IPS-20b (cell line): ENCODE data around the gene TATDN3.

Experiments
- H3K27ac ChIP-seq: one replicate; pipeline ENCODE4 v1.5.1; 2013; ENCODE audit warnings: low read length
- H3K27me3 ChIP-seq: 2 replicates; pipeline ENCODE4 v1.6.1; 2013; ENCODE audit warnings: mild to moderate bottlenecking, low read length, inconsistent platforms; ENCODE audit not compliant: insufficient read depth
- H3K36me3 ChIP-seq: 2 replicates; pipeline ENCODE4 v1.6.1; 2013; ENCODE audit warnings: low read depth, mild to moderate bottlenecking, inconsistent platforms, low read length, moderate library complexity; ENCODE audit not compliant: insufficient read depth
- H3K4me1 ChIP-seq: 2 replicates; pipeline ENCODE4 v1.6.1; 2013; ENCODE audit warnings: mild to moderate bottlenecking, control low read depth, inconsistent platforms, low read length, moderate library complexity; ENCODE audit not compliant: insufficient read depth
- H3K4me3 ChIP-seq: 2 replicates; pipeline ENCODE4 v1.5.1; 2013; ENCODE audit warnings: mild to moderate bottlenecking, low read length, inconsistent platforms
- H3K9ac ChIP-seq: 2 replicates; pipeline ENCODE4 v1.6.1; 2013; ENCODE audit warnings: low read depth, mild to moderate bottlenecking, inconsistent platforms, low read length, moderate library complexity
- H3K9me3 ChIP-seq: 2 replicates; pipeline ENCODE4 v1.6.1; 2013; ENCODE audit warnings: mild to moderate bottlenecking, low read depth, low read length, inconsistent platforms; ENCODE audit not compliant: insufficient read depth

Gene TATDN3

GRCh38 chr1:212780759-212781158 lies 10.9 kb upstream of the TATDN3 start:
- H3K9me3 ChIP-seq: peaks cover 5% of the 10 kb centered on the region
- H3K4me1 ChIP-seq: no peaks in the 10 kb centered on the region
- no peak overlapping the region for H3K9ac ChIP-seq
- no peaks in the 10 kb centered on the region for H3K27me3 ChIP-seq
- H3K36me3 ChIP-seq: peaks cover 73% of the 10 kb centered on the region
- H3K4me3 ChIP-seq: no peak overlapping the region
- no peak overlapping the region for H3K27ac ChIP-seq

GRCh38 chr1:212781225-212781624 lies 10.5 kb upstream of the TATDN3 start:
- H3K27ac ChIP-seq: no peak overlapping the region
- no peaks in the 10 kb centered on the region for H3K4me1 ChIP-seq
- H3K36me3 ChIP-seq: peaks cover 78% of the 10 kb centered on the region
- H3K9ac ChIP-seq: no peak overlapping the region
- no peaks in the 10 kb centered on the region for H3K27me3 ChIP-seq
- H3K4me3 ChIP-seq: no peak overlapping the region
- peaks cover 5% of the 10 kb centered on the region for H3K9me3 ChIP-seq

- Histone ChIP-seq H3K9ac (no peak overlapping the region), H3K36me3 (peaks cover 80% of the 10 kb centered on the region), H3K4me3 (no peak overlapping the region)
Observed at GRCh38 chr1:212782422-212783154, 9.1 kb upstream of the TATDN3 start.

GRCh38 chr1:212783976-212784375 lies 7.7 kb upstream of the TATDN3 start:
- Histone ChIP-seq H3K36me3 (peaks cover 74% of the 10 kb centered on the region), H3K9ac (no peak overlapping the region), H3K4me3 (no peak overlapping the region), H3K9me3 (peaks cover 5% of the 10 kb centered on the region; the same call in 1 of the 2 replicates), H3K4me1 (no peaks in the 10 kb centered on the region), H3K27ac (no peak overlapping the region), H3K27me3 (no peaks in the 10 kb centered on the region)

More at GRCh38 chr1:212782422-212783154, 9.1 kb upstream of the TATDN3 start:
- Histone ChIP-seq H3K4me1 (no peaks in the 10 kb centered on the region), H3K9me3 (peaks cover 5% of the 10 kb centered on the region), H3K27me3 (no peaks in the 10 kb centered on the region), H3K27ac (no peak overlapping the region)

- H3K9me3 ChIP-seq: peaks cover 4% of the 10 kb centered on the region; the same call in 1 of the 2 replicates
- peaks cover 67% of the 10 kb centered on the region for H3K36me3 ChIP-seq
- no peak overlapping the region for H3K9ac ChIP-seq
Observed at GRCh38 chr1:212785871-212786270, 5.8 kb upstream of the TATDN3 start.

GRCh38 chr1:212791261-212791675 lies 426 bp upstream of the TATDN3 start:
- H3K9me3 ChIP-seq: no peaks in the 10 kb centered on the region
- H3K27me3 ChIP-seq: no peaks in the 10 kb centered on the region
- peak overlapping the region; percentile 3 for H3K27ac ChIP-seq
- H3K4me3 ChIP-seq: peak overlapping the region; percentile 82
- peak overlapping the region; percentile 93 for H3K9ac ChIP-seq
- no peaks in the 10 kb centered on the region; the same call in 1 of the 2 replicates for H3K4me1 ChIP-seq
- peaks cover 20% of the 10 kb centered on the region for H3K36me3 ChIP-seq

More at GRCh38 chr1:212785871-212786270, 5.8 kb upstream of the TATDN3 start:
- H3K27ac ChIP-seq: no peak overlapping the region
- no peaks in the 10 kb centered on the region for H3K4me1 ChIP-seq
- no peak overlapping the region for H3K4me3 ChIP-seq
- H3K27me3 ChIP-seq: no peaks in the 10 kb centered on the region

GRCh38 chr1:212792396-212792908 lies 758 bp downstream of the TATDN3 start:
- Histone ChIP-seq H3K9me3 (no peaks in the 10 kb centered on the region), H3K27me3 (no peaks in the 10 kb centered on the region), H3K4me3 (peak overlapping the region; percentile 82)

GRCh38 chr1:212794561-212795014 lies 2.9 kb downstream of the TATDN3 start:
- H3K36me3 ChIP-seq: peaks cover 28% of the 10 kb centered on the region
- H3K27ac ChIP-seq: no peak overlapping the region
- H3K9ac ChIP-seq: no peak overlapping the region

More at GRCh38 chr1:212792396-212792908, 758 bp downstream of the TATDN3 start:
- H3K4me1 ChIP-seq: no peaks in the 10 kb centered on the region; the same call in 1 of the 2 replicates
- H3K9ac ChIP-seq: peak overlapping the region; percentile 93; the same call in 1 of the 2 replicates
- H3K36me3 ChIP-seq: peaks cover 16% of the 10 kb centered on the region
- H3K27ac ChIP-seq: peak overlapping the region; percentile 4

GRCh38 chr1:212797681-212798080 lies 6.0 kb downstream of the TATDN3 start:
- Histone ChIP-seq H3K9ac (no peak overlapping the region), H3K9me3 (no peaks in the 10 kb centered on the region), H3K27me3 (no peaks in the 10 kb centered on the region), H3K4me3 (no peak overlapping the region), H3K36me3 (peaks cover 35% of the 10 kb centered on the region), H3K27ac (no peak overlapping the region), H3K4me1 (peaks cover 9% of the 10 kb centered on the region)

More at GRCh38 chr1:212794561-212795014, 2.9 kb downstream of the TATDN3 start:
- Histone ChIP-seq H3K4me3 (no peak overlapping the region), H3K9me3 (no peaks in the 10 kb centered on the region), H3K4me1 (no peaks in the 10 kb centered on the region; the same call in 1 of the 2 replicates), H3K27me3 (no peaks in the 10 kb centered on the region)

GRCh38 chr1:212805767-212806166 lies 14.1 kb downstream of the TATDN3 start:
- Histone ChIP-seq H3K27ac (no peak overlapping the region), H3K36me3 (peaks cover 22% of the 10 kb centered on the region), H3K27me3 (no peaks in the 10 kb centered on the region), H3K9me3 (no peaks in the 10 kb centered on the region), H3K4me1 (peaks cover 9% of the 10 kb centered on the region), H3K4me3 (no peak overlapping the region), H3K9ac (no peak overlapping the region)

- Histone ChIP-seq H3K27ac (no peak overlapping the region), H3K4me1 (no peaks in the 10 kb centered on the region), H3K36me3 (no peaks in the 10 kb centered on the region), H3K27me3 (no peaks in the 10 kb centered on the region), H3K4me3 (no peak overlapping the region), H3K9ac (no peak overlapping the region), H3K9me3 (no peaks in the 10 kb centered on the region)
Observed at GRCh38 chr1:212814537-212815334, 23.0 kb downstream of the TATDN3 start.
